Measurements from ENCODE around the gene RRP8. TPM values are rescaled to one million over a fixed set of nuclear protein-coding genes. Genes with fewer than 3 reads are reported as not detected.

Gene RRP8
- total and polyA plus RNA-seq, 2 of the 8 experiments (the other 6 are each of a cell fraction or from before 2014, with no cell fraction given): 4.2 to 14.9 TPM

- ChIA-PET CTCF (ENCODE audit: partially characterized antibody) (interaction anchor here (1.1 to 3.4 kb wide), 4 partner anchors 11 to 66 kb away, joined by 3 to 18 read pairs (median 7); partner anchors contain the start of genes ILK and RRP8), POLR2A (ENCODE audit: partially characterized antibody) (no interaction called here)
- no peak overlapping the region for H3K4me2 ChIP-seq (ENCODE audit: insufficient read depth in 1 of 2, low read depth in 2 of 2, low read length in 2 of 2)
- no peak overlapping the region for H3K4ac ChIP-seq (replicated peaks; ENCODE audit: insufficient read length, low read depth, low read length)
- no peak overlapping the region for H4K91ac ChIP-seq (replicated peaks; ENCODE audit: insufficient read length, low read length)
- no peak overlapping the region for H2BK20ac ChIP-seq (ENCODE audit: low read length)
- DNase-seq (ENCODE audit: low read depth in 1 of 2, low spot score in 2 of 2) (no peak), FAIRE-seq (no peak)
- H3K9me3 ChIP-seq (ENCODE audit: insufficient read depth in 2 of 2, low read depth in 1 of 2, low read length in 1 of 2): no peaks in the 10 kb centered on the region
- H3K27ac ChIP-seq (ENCODE audit: low read depth, low read length): no peak overlapping the region
- H3K79me1 ChIP-seq (ENCODE audit: low read depth, low read length): no peaks in the 10 kb centered on the region; the same call in none of the 2 replicates
- H4K5ac ChIP-seq (ENCODE audit: insufficient read length, low read depth, low read length): no peak overlapping the region
- H3K36me3 ChIP-seq (ENCODE audit: control insufficient read depth in 2 of 4, insufficient read depth in 4 of 4, low read length in 3 of 4): peaks cover 13 to 21% (median 18%) of the 10 kb centered on the region in 4 experiments
- H2AFZ ChIP-seq (ENCODE audit: low read length): no peak overlapping the region
- no peak overlapping the region for H2BK12ac ChIP-seq (ENCODE audit: low read depth, low read length)
- no peaks in the 10 kb centered on the region for H4K20me1 ChIP-seq (replicated peaks in 1 of 2; ENCODE audit: control insufficient read depth in 1 of 2, insufficient read depth in 2 of 2, low read length in 2 of 2)
- H3K4me1 ChIP-seq (replicated peaks in 1 of 4; ENCODE audit: control insufficient read depth in 3 of 4, insufficient read depth in 4 of 4, low read length in 3 of 4): peaks cover 4 to 14% (median 8%) of the 10 kb centered on the region in 4 experiments; a peak in 6 of 7 replicates
- H4K8ac ChIP-seq (ENCODE audit: extremely low read depth, insufficient read depth, low read length): no peak overlapping the region
- H3K23me2 ChIP-seq (ENCODE audit: low read depth, low read length): peaks cover 17% of the 10 kb centered on the region
- 69% methylated on average over 2 of the region's 2 CpGs; no CpG with 5 or more reads in 1 of the 2 experiments for WGBS, 2 experiments (ENCODE audit: extremely low coverage in 1 of 2, insufficient coverage in 1 of 2, insufficient read length in 1 of 2, insufficient replicate concordance in 2 of 2, low coverage in 1 of 2, low lambda C conversion rate in 2 of 2, missing lambda C conversion rate in 1 of 2)
- H2BK15ac ChIP-seq (ENCODE audit: low read length): no peak overlapping the region
- H3K23ac ChIP-seq (ENCODE audit: insufficient read length): no peak overlapping the region
- no peak overlapping the region for H3K56ac ChIP-seq (replicated peaks; ENCODE audit: insufficient read length, low read depth, low read length)
- TF ChIP-seq MAX (IDR thresholded peaks at IDR 0.05) (no peak), MAFK (IDR thresholded peaks at IDR 0.05; ENCODE audit: low read depth, low read length) (no peak), BCL11A (IDR thresholded peaks at IDR 0.05; ENCODE audit: low read depth in 2 of 2, low read length in 2 of 2) (no peak), KDM5A (IDR thresholded peaks at IDR 0.05; ENCODE audit: low read length) (no peak), KDM4A (IDR thresholded peaks at IDR 0.05; ENCODE audit: low read depth, low read length, severe bottlenecking) (no peak), NRF1 (IDR thresholded peaks at IDR 0.05; ENCODE audit: low read depth, low read length) (no peak), SAP30 (IDR thresholded peaks at IDR 0.05; ENCODE audit: insufficient read depth, insufficient replicate concordance, low read length) (no peak)
- no peak overlapping the region for H3K18ac ChIP-seq (ENCODE audit: extremely low read depth, low read length)
- H3K14ac ChIP-seq (ENCODE audit: insufficient read length): no peak overlapping the region
- H3K27me3 ChIP-seq (replicated peaks in 1 of 4; ENCODE audit: control insufficient read depth in 3 of 4, extremely low read depth in 1 of 4, insufficient read depth in 3 of 4, low read length in 3 of 4): no peaks in the 10 kb centered on the region
- no peak overlapping the region for H2AK5ac ChIP-seq (ENCODE audit: low read depth, low read length)
- H2BK120ac ChIP-seq (replicated peaks; ENCODE audit: low read depth, low read length): no peak overlapping the region
- H3K4me3 ChIP-seq (ENCODE audit: extremely low read depth in 1 of 4, insufficient read depth in 2 of 4, low read depth in 3 of 4, low read length in 4 of 4): no peak overlapping the region
- H2BK5ac ChIP-seq (ENCODE audit: low read depth, low read length): no peak overlapping the region
- H3K9ac ChIP-seq (replicated peaks in 1 of 4; ENCODE audit: extremely low read depth in 1 of 4, low read depth in 3 of 4, low read length in 3 of 4): no peak overlapping the region
- H3K79me2 ChIP-seq (ENCODE audit: control insufficient read depth in 1 of 2, insufficient read depth in 2 of 2, low read length in 2 of 2): peaks cover 0 to 15% of the 10 kb centered on the region in 2 experiments; a peak in 2 of 4 replicates
These were observed 11.0 kb upstream of the RRP8 start for GRCh38 chr11:6614446-6614845.
